ENCODE measurements around the gene C6.

DNA sequence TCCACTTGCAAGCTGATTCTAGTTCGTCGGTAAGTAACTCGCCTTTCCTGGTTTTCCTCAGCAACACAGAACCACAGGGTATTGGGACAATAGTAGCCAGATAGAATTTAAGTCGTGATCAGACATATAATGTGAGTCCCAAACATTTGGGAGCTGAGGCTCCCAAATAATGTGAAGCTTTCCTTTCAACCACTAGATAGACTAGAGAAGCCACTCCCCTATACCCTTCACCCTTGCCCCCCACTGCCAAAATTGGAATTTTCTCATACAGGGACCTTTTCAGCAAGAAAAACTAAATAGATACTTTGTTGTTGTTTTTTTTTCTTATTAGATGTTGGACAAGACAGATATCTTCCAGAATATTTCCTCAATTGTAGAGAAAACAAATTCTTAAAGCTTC lies 1.9 kb downstream of the C6 start:
- TF ChIP-seq, protein P1, sequence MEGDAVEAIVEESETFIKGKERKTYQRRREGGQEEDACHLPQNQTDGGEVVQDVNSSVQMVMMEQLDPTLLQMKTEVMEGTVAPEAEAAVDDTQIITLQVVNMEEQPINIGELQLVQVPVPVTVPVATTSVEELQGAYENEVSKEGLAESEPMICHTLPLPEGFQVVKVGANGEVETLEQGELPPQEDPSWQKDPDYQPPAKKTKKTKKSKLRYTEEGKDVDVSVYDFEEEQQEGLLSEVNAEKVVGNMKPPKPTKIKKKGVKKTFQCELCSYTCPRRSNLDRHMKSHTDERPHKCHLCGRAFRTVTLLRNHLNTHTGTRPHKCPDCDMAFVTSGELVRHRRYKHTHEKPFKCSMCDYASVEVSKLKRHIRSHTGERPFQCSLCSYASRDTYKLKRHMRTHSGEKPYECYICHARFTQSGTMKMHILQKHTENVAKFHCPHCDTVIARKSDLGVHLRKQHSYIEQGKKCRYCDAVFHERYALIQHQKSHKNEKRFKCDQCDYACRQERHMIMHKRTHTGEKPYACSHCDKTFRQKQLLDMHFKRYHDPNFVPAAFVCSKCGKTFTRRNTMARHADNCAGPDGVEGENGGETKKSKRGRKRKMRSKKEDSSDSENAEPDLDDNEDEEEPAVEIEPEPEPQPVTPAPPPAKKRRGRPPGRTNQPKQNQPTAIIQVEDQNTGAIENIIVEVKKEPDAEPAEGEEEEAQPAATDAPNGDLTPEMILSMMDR (IDR thresholded peaks at IDR 0.05), result no peak
- TF ChIP-seq POLR2A (IDR thresholded peaks at IDR 0.05), result no peak

All from testis (tissue), 2 donors.